ENCODE data around the gene PIK3CD. TPM values are rescaled to one million over a fixed set of nuclear protein-coding genes. Genes with fewer than 3 reads are reported as not detected.

Gene PIK3CD
- total and polyA plus RNA-seq, 10 of the 15 experiments (the other 5 are each of a cell fraction or from before 2014, with no cell fraction given), result 7.0 to 101 (median 51.1) TPM

DNA sequence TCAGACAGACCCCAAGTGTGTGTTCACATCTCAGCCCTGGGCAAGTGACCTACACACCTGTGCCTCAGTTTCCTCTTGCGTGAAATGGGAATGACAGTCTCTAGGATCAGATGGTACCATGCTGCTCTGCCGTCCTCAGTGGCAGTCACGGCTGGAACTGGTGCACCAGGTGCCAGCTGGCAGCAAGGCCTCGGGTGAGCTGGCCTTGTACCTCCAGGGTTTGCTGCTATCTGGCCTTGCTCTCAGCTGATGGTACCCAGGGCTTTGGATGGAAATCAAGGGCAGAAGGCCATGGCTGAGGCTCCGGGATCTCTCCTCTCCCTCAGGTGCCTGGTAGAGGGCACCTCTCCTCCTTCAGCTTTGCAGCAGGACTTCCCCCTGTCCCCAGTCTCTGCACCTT is 41.5 kb upstream of the PIK3CD start:
- Histone ChIP-seq H2AFZ (ENCODE audit: control insufficient read depth, low read depth, low read length) (no peak overlapping the region), H3K9me3 (replicated peaks; ENCODE audit: control insufficient read depth, insufficient read depth, low read length) (no peaks in the 10 kb centered on the region), H3K9ac (ENCODE audit: control insufficient read depth, insufficient read depth, low read length) (no peak overlapping the region), H3K27me3 (replicated peaks in 1 of 2; ENCODE audit: control insufficient read depth in 2 of 2, insufficient read depth in 2 of 2, low read length in 1 of 2) (no peaks in the 10 kb centered on the region), H4K20me1 (ENCODE audit: control insufficient read depth, insufficient read depth) (no peaks in the 10 kb centered on the region), H3K4me2 (ENCODE audit: control insufficient read depth, insufficient read depth) (no peak overlapping the region), H3K79me2 (ENCODE audit: control insufficient read depth, insufficient read depth, low read length) (no peaks in the 10 kb centered on the region), H3K36me3 (ENCODE audit: control insufficient read depth in 2 of 2, insufficient read depth in 2 of 2, low read length in 1 of 2) (peaks cover 3 to 13% of the 10 kb centered on the region in 2 experiments; a peak in 3 of 4 replicates), H3K27ac (ENCODE audit: control insufficient read depth, insufficient read depth) (no peak overlapping the region), H3K4me1 (ENCODE audit: control insufficient read depth, insufficient read depth, low read length) (no peaks in the 10 kb centered on the region), H3K4me3 (no peak overlapping the region)
- TF ChIP-seq EZH2 (IDR thresholded peaks at IDR 0.05; ENCODE audit: borderline replicate concordance, control insufficient read depth, low read depth, low read length) (no peak), HDAC6 (IDR thresholded peaks at IDR 0.05; ENCODE audit: unreplicated experiment) (no peak), CHD2 (IDR thresholded peaks at IDR 0.05; ENCODE audit: borderline replicate concordance, low read depth, low read length) (no peak), TAF1 (IDR thresholded peaks at IDR 0.05; ENCODE audit: borderline replicate concordance, low read depth, low read length) (no peak), NR2C2 (IDR thresholded peaks at IDR 0.05; ENCODE audit: borderline replicate concordance, control insufficient read depth, insufficient read length, low read depth) (no peak), SP1 (IDR thresholded peaks at IDR 0.05; ENCODE audit: low read depth, low read length) (no peak), MTA2 (IDR thresholded peaks at IDR 0.05; ENCODE audit: low read depth) (no peak), ESRRA (IDR thresholded peaks at IDR 0.05; ENCODE audit: low read length) (no peak), ZBED1 (IDR thresholded peaks at IDR 0.05; ENCODE audit: borderline replicate concordance) (no peak), EP300 (IDR thresholded peaks at IDR 0.05; ENCODE audit: borderline replicate concordance in 1 of 2, control insufficient read depth in 1 of 2, low read depth in 2 of 2, low read length in 2 of 2) (no peak), SMAD1 (IDR thresholded peaks at IDR 0.05; ENCODE audit: low read depth, partially characterized antibody) (no peak)
- TF ChIP-seq, protein P1, sequence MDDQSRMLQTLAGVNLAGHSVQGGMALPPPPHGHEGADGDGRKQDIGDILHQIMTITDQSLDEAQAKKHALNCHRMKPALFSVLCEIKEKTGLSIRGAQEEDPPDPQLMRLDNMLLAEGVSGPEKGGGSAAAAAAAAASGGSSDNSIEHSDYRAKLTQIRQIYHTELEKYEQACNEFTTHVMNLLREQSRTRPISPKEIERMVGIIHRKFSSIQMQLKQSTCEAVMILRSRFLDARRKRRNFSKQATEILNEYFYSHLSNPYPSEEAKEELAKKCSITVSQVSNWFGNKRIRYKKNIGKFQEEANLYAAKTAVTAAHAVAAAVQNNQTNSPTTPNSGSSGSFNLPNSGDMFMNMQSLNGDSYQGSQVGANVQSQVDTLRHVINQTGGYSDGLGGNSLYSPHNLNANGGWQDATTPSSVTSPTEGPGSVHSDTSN (IDR thresholded peaks at IDR 0.05; ENCODE audit: insufficient replicate concordance, low read depth, low read length), result no peak
- in situ Hi-C loops (cut with MboI) (no loop called here), intact Hi-C loops (cut with micrococcal nuclease; ENCODE audit: unreplicated experiment) (no loop called here)
- BruUV-seq (replicated peaks), result no TSS peak
- ChIA-PET RAD21 (ENCODE audit: unreplicated experiment) (no interaction called here), POLR2A (no interaction called here), CTCF (no interaction called here), SMC1A (ENCODE audit: uncharacterized antibody, unreplicated experiment) (no interaction called here)
- 82% methylated on average over 5 of the region's 5 CpGs for WGBS (ENCODE audit: insufficient coverage, insufficient replicate concordance, low lambda C conversion rate, missing lambda C conversion rate)
- no peak for DNase-seq (ENCODE audit: low read depth, low spot score)
- ATAC-seq, result no peak
- no peak for FAIRE-seq
